Heart right ventricle (tissue), 16 donors: ENCODE data around the gene USP31. TPM values are rescaled to one million over a fixed set of nuclear protein-coding genes. Genes with fewer than 3 reads are reported as not detected.

Source experiments
- ATAC-seq, 8 donors: fragments of 200-7000 bp; cut with Tn5 transposase; one replicate each; pipeline ENCODE4 v1.9.1; 2020; ENCODE audit warnings: mild to moderate bottlenecking in 8 of 8, moderate library complexity in 8 of 8, moderate number of reproducible peaks in 1 of 8
- DNase-seq, 2 donors: peaks; one replicate each; pipeline ENCODE4 v3.0.0-alpha.2; 2020
- H3K27ac ChIP-seq, 10 donors: fragments of 200-600 bp; sonication (generic) in 2 of 10; one replicate each; pipeline versions ENCODE4 v1.5.0 to v1.8.0; 2020 to 2022; ENCODE audit warnings: mild to moderate bottlenecking in 3 of 10
- H3K27me3 ChIP-seq, 7 donors: fragments of 200-600 bp; one replicate each; pipeline ENCODE4 v1.8.0; 2021 to 2022; ENCODE audit warnings: mild to moderate bottlenecking in 2 of 7
- H3K36me3 ChIP-seq, 9 donors: fragments of 200-600 bp; sonication (generic) in 1 of 9; one replicate each; pipeline versions ENCODE4 v1.5.0 to v1.8.0; 2020 to 2022; ENCODE audit warnings: mild to moderate bottlenecking in 2 of 9
- H3K4me1 ChIP-seq, 9 donors: fragments of 200-600 bp; sonication (generic) in 1 of 9; one replicate each; pipeline versions ENCODE4 v1.5.0 to v1.8.0; 2020 to 2022; ENCODE audit warnings: mild to moderate bottlenecking in 4 of 9
- H3K4me3 ChIP-seq, 10 donors: fragments of 200-600 bp; sonication (generic) in 2 of 10; one replicate each; pipeline versions ENCODE4 v1.5.0 to v1.8.0; 2020 to 2022; ENCODE audit warnings: mild to moderate bottlenecking in 7 of 10, moderate library complexity in 2 of 10
- H3K9me3 ChIP-seq, 11 donors: fragments of 200-600 bp in 10 of 11; sonication (generic) in 2 of 11; one replicate each; pipeline versions ENCODE4 v1.5.0 to v1.8.0; 2013 to 2022; ENCODE audit warnings: mild to moderate bottlenecking in 2 of 11, control low read depth in 1 of 11, moderate library complexity in 1 of 11
- CTCF ChIP-seq, 9 donors: fragments of 200-600 bp; sonication (generic) in 2 of 9; IDR thresholded peaks; one replicate each; pipeline versions ENCODE4 v1.5.0 to v1.8.0; 2021 to 2022; ENCODE audit warnings: antibody characterized with exemption in 9 of 9, mild to moderate bottlenecking in 5 of 9, moderate library complexity in 1 of 9
- WGBS, 2 donors: extraction: QIAGEN DNeasy Blood & Tissue Kit; methylation state at CpG; one replicate each; pipeline ENCODE4 v1.1.7; 2013; ENCODE audit warnings: inconsistent platforms in 1 of 2; 5-methylcytosine and 5-hydroxymethylcytosine counted together
- intact Hi-C, 10 donors: fragments of 100-400 bp; cut with DNase I; formaldehyde crosslinking; loops; one replicate each; pipeline versions ENCODE4 v1.11.1 to v1.14.2; 2022
- polyA plus RNA-seq, 2 donors: library from polyadenylated mRNA; stranded (reverse); fragments of 200-250 nt; gene quantifications; one replicate each; pipeline ENCODE4 v1.2.3, GENCODE V29; 2013
- total RNA-seq, 10 donors: library from RNA; stranded (reverse); fragmentation: NEBNext Ultra II Directional in 3 of 10; extraction: Animal tissue kit (Norgen Biotek cat#: 25700) in 3 of 10; gene quantifications; one replicate each; pipeline versions ENCODE4 v1.2.1 to v1.2.4, GENCODE V29; 2021 to 2023
- donor health status: Arrhythmogenic right ventricular cardiomyopathy.
- donor health status: ischemic (EF 13 %, LVEDD 7.1; RV severe dilation, severe dysfunction).
- donor health status: healthy with polysubstance abuse.
- donor health status: DM: no; HTN: yes; CAD: no.
- donor health status: DM: no; HTN: no; CAD: no.
- donor health status: ischemic (EF 25% LVEDD 6.9; RV normal size, moderate dysfunction).
- donor health status: ischemic (EF 25% LVEDD 5.7; RV mildly dilated, moderate dysfunction).
- donor health status: healthy.
- donor health status: DM: yes; HTN: yes; CAD: no.
- donor health status: Ischemic cardiomyopathy.
- donor health status: ischemic (EF 35%, LVEDD 5.7; RV mildly dilated, moderate dysfunction).
- donor health status: nonischemic (EF 11% LVEDD 7.7; RV severe dilation, severe dysfunction).
- donor health status: DM: yes; HTN: yes; CAD: no.
- donor health status: PGD.
- donor health status: ischemic (EF 29% LVEDD 5.4; RV normal size, mild dysfunction).
- donor health status: nonischemic (EF 23%, LVEDD 6.1; RV moderate dilation, normal function).

USP31 gene
- total and polyA plus RNA-seq, 12 donors, result 8.9 to 32.1 (median 22.4) TPM

- Histone ChIP-seq H3K9me3 (no peaks in the 10 kb centered on the region), H3K27ac (peak overlapping the region; percentile 73 to 96 (median 84)), H3K36me3 (no peaks in the 10 kb centered on the region), H3K27me3 (no peaks in the 10 kb centered on the region), H3K4me1 (peaks cover 3 to 60% (median 48%) of the 10 kb centered on the region in 9 donors), H3K4me3 (peak overlapping the region; percentile 37 to 92 (median 78))
- no peak for ATAC-seq
- intact Hi-C loops, result loop anchor here in 7 of 10 donors (2.0 to 10.0 kb wide), 5 partner anchors 63 to 83 kb away; no protein-coding TSS in a partner anchor
- 50 to 53% methylated on average over 7 of the region's 7 CpGs for WGBS, 2 donors
- DNase-seq, result no peak
- no peak for TF ChIP-seq CTCF (IDR thresholded peaks at IDR 0.05)
These were observed 1.1 kb downstream of the USP31 start for GRCh38 chr16:23148166-23148512.

- peak overlapping the region in 6 of 10 donors; percentile 72 to 92 (median 82) for H3K4me3 ChIP-seq
- no peaks in the 10 kb centered on the region for H3K36me3 ChIP-seq
- intact Hi-C loops, result loop anchor here in 7 of 10 donors (2.0 to 10.0 kb wide), 5 partner anchors 63 to 83 kb away; no protein-coding TSS in a partner anchor
- no peak for TF ChIP-seq CTCF (IDR thresholded peaks at IDR 0.05)
- no peaks in the 10 kb centered on the region for H3K9me3 ChIP-seq
- no peaks in the 10 kb centered on the region for H3K27me3 ChIP-seq
- peak overlapping the region in 3 of 10 donors; percentile 1 to 85 (median 84) for H3K27ac ChIP-seq
- 73 to 78% methylated on average over 4 of the region's 4 CpGs for WGBS, 2 donors
- peaks cover 3 to 65% (median 50%) of the 10 kb centered on the region in 9 donors for H3K4me1 ChIP-seq
- no peak for ATAC-seq
- no peak for DNase-seq
These were observed 1.6 kb downstream of the USP31 start for GRCh38 chr16:23147666-23148065.

GRCh38 chr16:23146877-23147601 is 2.2 kb downstream of the USP31 start:
- 61 to 69% methylated on average over 17 of the region's 17 CpGs for WGBS, 2 donors
- H3K27ac ChIP-seq, result peak overlapping the region in 5 of 10 donors; percentile 1 to 85 (median 46)
- peak overlapping the region in 4 of 10 donors; percentile 72 to 92 (median 84) for H3K4me3 ChIP-seq
- no peaks in the 10 kb centered on the region for H3K9me3 ChIP-seq
- no peak for TF ChIP-seq CTCF (IDR thresholded peaks at IDR 0.05)
- H3K4me1 ChIP-seq, result peaks cover 3 to 71% (median 53%) of the 10 kb centered on the region in 9 donors
- no peak for ATAC-seq
- no peaks in the 10 kb centered on the region for H3K27me3 ChIP-seq
- DNase-seq, result no peak
- no peaks in the 10 kb centered on the region for H3K36me3 ChIP-seq
- intact Hi-C loops, result loop anchor here in 5 of 10 donors (5.0 to 10.0 kb wide), 3 partner anchors 62 to 82 kb away; no protein-coding TSS in a partner anchor

- DNase-seq (no peak), ATAC-seq (no peak)
- H3K27me3 ChIP-seq, result no peaks in the 10 kb centered on the region
- H3K27ac ChIP-seq, result peak overlapping the region in 1 of 10 donors; percentile 11
- peaks cover 3 to 85% (median 59%) of the 10 kb centered on the region in 9 donors for H3K4me1 ChIP-seq
- H3K36me3 ChIP-seq, result no peaks in the 10 kb centered on the region
- no peak overlapping the region for H3K4me3 ChIP-seq
- intact Hi-C loops, result loop anchor here in 5 of 10 donors (5.0 to 10.0 kb wide), 3 partner anchors 61 to 81 kb away; no protein-coding TSS in a partner anchor
- H3K9me3 ChIP-seq, result no peaks in the 10 kb centered on the region
- TF ChIP-seq CTCF (IDR thresholded peaks at IDR 0.05), result no peak
- WGBS, 2 donors, result 38 to 46% methylated on average over 3 of the region's 3 CpGs
These were observed 3.6 kb downstream of the USP31 start for GRCh38 chr16:23145608-23146007.
